ENCODE data around the gene SLC25A24. TPM values are rescaled to one million over a fixed set of nuclear protein-coding genes. Genes with fewer than 3 reads are reported as not detected.

Gene SLC25A24
- total and polyA plus RNA-seq, 9 of the 15 experiments (the other 6 are each of a cell fraction or from before 2014, with no cell fraction given) = 6.9 to 34.9 (median 25.4) TPM

- TF ChIP-seq, protein P1, sequence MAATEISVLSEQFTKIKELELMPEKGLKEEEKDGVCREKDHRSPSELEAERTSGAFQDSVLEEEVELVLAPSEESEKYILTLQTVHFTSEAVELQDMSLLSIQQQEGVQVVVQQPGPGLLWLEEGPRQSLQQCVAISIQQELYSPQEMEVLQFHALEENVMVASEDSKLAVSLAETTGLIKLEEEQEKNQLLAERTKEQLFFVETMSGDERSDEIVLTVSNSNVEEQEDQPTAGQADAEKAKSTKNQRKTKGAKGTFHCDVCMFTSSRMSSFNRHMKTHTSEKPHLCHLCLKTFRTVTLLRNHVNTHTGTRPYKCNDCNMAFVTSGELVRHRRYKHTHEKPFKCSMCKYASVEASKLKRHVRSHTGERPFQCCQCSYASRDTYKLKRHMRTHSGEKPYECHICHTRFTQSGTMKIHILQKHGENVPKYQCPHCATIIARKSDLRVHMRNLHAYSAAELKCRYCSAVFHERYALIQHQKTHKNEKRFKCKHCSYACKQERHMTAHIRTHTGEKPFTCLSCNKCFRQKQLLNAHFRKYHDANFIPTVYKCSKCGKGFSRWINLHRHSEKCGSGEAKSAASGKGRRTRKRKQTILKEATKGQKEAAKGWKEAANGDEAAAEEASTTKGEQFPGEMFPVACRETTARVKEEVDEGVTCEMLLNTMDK (IDR thresholded peaks at IDR 0.05; ENCODE audit: borderline replicate concordance, insufficient read depth, low read depth, low read length, poor library complexity, severe bottlenecking) = no peak
- TF ChIP-seq POLR2AphosphoS5 (IDR thresholded peaks at IDR 0.05; ENCODE audit: control insufficient read depth, insufficient read depth, low read depth, low read length) = peak; percentile 54
- 0 out of 2 replicates have a peak, but pooled peaks have one; percentile 82 for TF ChIP-seq HIVEP1 (CRISPR knock-in tag; IDR thresholded peaks at IDR 0.05)
- TF ChIP-seq TSC22D4 (tag; IDR thresholded peaks at IDR 0.05) = no peak
- peak; percentile 41; the same call in 1 of the 2 replicates for TF ChIP-seq ZBTB40 (IDR thresholded peaks at IDR 0.05)
- TF ChIP-seq ZBTB40 (CRISPR knock-in tag; IDR thresholded peaks at IDR 0.05) = no peak
- TF ChIP-seq ID3 (CRISPR knock-in tag; IDR thresholded peaks at IDR 0.05) = no peak
- TF ChIP-seq ID3 (tag; IDR thresholded peaks at IDR 0.05) = peak; percentile 79
- no peak for TF ChIP-seq PPARD (CRISPR knock-in tag; IDR thresholded peaks at IDR 0.05)
- TF ChIP-seq, protein P2, sequence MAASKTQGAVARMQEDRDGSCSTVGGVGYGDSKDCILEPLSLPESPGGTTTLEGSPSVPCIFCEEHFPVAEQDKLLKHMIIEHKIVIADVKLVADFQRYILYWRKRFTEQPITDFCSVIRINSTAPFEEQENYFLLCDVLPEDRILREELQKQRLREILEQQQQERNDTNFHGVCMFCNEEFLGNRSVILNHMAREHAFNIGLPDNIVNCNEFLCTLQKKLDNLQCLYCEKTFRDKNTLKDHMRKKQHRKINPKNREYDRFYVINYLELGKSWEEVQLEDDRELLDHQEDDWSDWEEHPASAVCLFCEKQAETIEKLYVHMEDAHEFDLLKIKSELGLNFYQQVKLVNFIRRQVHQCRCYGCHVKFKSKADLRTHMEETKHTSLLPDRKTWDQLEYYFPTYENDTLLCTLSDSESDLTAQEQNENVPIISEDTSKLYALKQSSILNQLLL (CRISPR knock-in tag; IDR thresholded peaks at IDR 0.05; ENCODE audit: borderline replicate concordance) = no peak
- peak; percentile 94 for TF ChIP-seq FOXP1 (CRISPR knock-in tag; IDR thresholded peaks at IDR 0.05)
- TF ChIP-seq MEIS2 (IDR thresholded peaks at IDR 0.05; ENCODE audit: partially characterized antibody) = peak; percentile 11
- 0 out of 2 replicates have a peak, but pooled peaks have one; percentile 51 for TF ChIP-seq ZNF143 (CRISPR knock-in tag; IDR thresholded peaks at IDR 0.05)
Observed at GRCh38 chr1:108199781-108200686, at the start of gene SLC25A24 (continued).

Measured in K562 (cell line).